GM19468 (cell line): ENCODE results near the gene COA8.

Source experiments
- ATAC-seq: cut with Tn5 transposase; IDR thresholded peaks from one replicate; pipeline ENCODE4 v1.9.1; 2021; ENCODE audit warnings: mild to moderate bottlenecking, moderate library complexity, moderate number of reproducible peaks; ENCODE audit not compliant: unreplicated experiment; ENCODE audit errors: extremely low read depth

Gene COA8

DNA sequence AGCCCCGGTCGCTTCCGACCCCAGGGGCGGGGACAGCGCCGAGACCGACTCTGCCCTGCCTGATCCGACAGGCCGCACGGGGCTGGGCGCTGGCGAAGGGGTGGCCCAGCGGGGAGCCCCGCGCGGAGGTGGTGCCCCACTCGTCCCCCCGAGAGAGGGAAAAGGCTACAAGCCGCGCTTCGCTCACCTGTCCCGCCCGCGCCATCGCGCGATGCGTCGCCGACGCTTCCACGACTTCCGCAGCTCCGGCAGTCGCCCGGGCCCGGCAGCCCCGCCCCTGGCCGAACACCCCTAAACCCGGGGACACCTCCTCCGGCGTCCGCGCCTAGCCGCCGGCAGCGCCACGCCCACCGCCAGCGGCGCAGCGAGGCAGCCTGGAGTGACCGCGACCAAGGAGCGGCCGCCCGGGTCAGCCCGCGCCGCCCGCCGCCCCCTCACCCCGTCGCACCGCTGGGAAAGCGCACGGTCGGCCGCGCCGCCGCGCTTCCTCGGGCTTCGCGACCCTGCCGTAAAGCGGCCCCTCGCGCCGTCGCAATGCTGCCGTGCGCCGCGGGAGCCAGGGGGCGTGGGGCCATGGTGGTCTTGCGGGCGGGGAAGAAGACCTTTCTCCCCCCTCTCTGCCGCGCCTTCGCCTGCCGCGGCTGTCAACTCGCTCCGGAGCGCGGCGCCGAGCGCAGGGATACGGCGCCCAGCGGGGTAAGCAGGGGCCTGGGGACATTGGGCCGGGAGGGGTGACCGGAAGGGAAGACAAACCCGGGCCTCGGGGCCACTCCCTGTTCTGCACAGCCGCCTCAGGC, at the start of gene COA8, which contains the start of gene BAG5:
Gene COA8, plus strand, starts transcription at position 532 of the 797 bp plus-strand sequence. Its CDS starts 42 bp downstream, at position 574.
Gene BAG5, minus strand, starts transcription at position 229 of the 797 bp plus-strand sequence. CDS start 1,493 bp downstream, outside the sequence.
- peak; percentile 41 for ATAC-seq

GRCh38 chr14:103514596-103515421, 48.0 kb upstream of the COA8 start:
- no peak for ATAC-seq

DNA sequence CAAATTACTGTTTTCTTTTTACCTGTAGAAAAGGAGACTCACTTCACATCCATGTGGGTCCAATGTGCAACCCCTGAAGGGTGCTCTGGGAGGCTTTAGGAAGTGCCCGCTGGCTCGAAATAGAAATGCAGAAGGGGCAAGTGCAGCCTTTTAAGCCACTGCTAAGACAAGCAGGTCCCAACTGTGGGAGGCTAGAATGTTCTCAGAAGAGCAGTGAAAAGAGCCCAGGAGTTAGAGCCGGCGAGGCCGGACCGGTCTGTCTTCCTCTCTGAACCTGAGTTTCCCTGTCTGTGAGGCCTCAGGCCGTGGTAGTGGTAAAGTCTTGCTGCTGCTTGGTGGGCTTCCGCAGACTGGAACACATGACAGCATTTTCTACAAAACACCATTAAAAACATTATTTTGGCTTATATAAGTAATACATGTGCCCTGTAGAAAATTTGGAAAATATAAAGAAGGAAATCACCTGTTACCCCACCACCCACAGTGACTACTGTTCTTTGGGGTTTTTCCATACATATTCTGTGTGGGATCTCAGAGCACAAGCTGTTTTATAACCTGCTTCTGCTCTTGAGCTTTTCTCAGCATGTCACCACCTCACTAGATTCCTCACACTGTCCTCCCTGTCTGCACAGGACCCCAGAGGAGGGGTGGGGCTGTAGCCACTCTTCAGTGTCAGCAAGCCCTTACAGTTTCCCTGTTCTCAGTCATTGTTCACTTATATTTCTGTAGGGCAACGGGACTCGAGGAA, 46.2 kb upstream of the COA8 start:
- ATAC-seq = no peak

GRCh38 chr14:103517174-103517566, 45.6 kb upstream of the COA8 start:
- ATAC-seq = no peak

- ATAC-seq = no peak
Observed at GRCh38 chr14:103517721-103518421, 44.9 kb upstream of the COA8 start.

DNA sequence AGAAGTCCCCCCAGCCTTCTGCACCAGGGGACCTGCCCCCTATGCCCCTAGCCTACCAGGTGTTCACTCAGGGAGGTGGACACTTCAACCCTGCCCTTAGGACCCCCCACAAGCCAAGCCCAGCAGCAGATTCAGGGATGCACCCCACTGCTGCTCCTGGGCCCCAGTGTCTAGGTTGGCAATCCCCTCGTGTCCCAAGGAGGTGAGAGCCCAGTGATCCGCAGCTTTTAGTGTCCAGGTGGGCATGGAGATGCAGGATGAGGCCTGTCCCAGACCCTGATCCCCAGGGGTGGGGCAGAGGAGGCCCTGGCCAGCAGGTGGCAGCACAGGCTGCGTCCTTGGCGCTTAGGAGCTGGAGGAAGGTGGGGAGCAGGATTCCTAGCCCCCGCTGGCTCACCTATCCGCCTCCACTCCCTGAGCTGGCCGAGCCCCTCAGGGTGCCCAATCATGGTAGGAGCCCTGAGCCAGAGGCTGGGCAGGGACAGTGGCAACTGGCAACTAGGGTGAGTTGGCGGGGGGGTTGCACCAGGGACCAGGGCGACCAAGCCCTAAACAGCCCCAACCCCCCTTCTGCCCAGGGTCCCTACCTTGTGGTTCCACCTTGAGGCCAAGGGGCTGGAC, 44.2 kb upstream of the COA8 start:
- no peak for ATAC-seq

DNA sequence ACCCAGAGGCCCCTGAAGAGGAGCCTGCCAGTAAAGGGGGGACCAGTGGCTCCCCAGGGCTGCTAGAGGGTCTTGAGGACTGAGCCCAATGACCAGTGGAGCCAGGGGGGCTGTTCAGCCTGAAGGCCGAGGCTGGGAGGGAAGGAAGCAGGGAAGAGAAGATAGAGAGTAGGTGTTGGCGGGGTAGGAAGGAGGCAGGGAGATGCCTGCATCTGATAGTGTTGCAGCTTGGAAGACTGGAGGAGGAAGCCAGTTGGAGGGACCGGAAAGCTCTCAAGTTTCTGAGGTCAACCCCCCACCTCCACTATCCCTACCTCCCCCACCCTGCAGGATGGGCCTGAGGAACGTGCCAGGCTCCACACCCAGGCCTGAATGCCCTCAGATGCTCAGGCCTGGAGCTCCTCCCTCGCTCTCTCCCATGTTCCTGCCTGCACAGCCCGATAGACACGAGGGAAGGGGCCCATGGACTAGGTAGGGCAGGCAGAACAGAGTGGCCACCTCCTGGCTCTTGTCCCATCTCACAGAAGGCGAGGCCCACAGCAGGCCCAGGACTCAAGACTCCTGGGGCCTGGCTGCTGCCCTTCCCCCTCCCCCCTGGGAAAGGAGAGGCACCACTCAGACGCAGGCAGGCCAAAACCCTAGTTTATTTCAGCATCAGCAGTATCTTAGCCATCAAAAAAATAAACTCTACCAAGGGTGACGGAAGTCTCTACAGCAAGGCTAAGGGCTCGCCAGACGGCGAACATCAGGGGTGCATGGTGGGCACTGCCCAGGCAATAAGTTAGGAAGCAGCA, 43.5 kb upstream of the COA8 start:
- no peak for ATAC-seq

- no peak for ATAC-seq
Observed at GRCh38 chr14:103519837-103520212, 42.9 kb upstream of the COA8 start.

- ATAC-seq = no peak
Observed at GRCh38 chr14:103520269-103520656, 42.5 kb upstream of the COA8 start.

GRCh38 chr14:103520657-103521437, 41.9 kb upstream of the COA8 start:
- no peak for ATAC-seq

- ATAC-seq = no peak
Observed at GRCh38 chr14:103521438-103521950, 41.3 kb upstream of the COA8 start.

DNA sequence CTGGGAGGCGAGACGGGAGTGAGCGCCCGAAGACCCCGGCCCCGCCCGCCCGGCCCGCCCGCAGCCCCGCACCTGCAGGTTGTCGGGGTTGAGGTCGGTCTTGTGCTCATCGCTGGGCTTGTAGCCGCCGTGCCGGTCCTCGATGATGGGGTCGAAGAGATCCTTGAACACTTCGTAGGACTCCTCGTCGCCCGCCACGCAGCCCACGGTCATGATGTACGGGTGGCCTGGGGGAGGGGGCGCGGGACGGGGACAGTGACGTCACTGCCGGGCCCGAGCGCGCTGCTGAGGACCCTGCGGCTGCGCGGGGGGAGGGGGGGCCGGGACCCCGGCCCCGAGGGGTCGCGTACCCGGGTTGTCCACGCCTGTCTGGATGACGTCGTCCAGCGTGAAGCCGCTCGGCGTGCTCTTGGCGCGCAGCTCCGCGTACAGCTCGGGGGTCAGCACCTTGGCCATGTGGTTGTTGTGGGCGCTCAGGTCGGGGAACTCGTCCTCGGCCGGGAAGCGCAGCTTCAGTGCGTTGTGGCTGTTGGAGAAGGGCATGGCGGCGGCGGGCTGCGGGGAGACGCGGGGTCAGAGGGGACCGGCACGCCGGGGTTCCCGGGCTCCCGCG, 40.7 kb upstream of the COA8 start:
- no peak for ATAC-seq

DNA sequence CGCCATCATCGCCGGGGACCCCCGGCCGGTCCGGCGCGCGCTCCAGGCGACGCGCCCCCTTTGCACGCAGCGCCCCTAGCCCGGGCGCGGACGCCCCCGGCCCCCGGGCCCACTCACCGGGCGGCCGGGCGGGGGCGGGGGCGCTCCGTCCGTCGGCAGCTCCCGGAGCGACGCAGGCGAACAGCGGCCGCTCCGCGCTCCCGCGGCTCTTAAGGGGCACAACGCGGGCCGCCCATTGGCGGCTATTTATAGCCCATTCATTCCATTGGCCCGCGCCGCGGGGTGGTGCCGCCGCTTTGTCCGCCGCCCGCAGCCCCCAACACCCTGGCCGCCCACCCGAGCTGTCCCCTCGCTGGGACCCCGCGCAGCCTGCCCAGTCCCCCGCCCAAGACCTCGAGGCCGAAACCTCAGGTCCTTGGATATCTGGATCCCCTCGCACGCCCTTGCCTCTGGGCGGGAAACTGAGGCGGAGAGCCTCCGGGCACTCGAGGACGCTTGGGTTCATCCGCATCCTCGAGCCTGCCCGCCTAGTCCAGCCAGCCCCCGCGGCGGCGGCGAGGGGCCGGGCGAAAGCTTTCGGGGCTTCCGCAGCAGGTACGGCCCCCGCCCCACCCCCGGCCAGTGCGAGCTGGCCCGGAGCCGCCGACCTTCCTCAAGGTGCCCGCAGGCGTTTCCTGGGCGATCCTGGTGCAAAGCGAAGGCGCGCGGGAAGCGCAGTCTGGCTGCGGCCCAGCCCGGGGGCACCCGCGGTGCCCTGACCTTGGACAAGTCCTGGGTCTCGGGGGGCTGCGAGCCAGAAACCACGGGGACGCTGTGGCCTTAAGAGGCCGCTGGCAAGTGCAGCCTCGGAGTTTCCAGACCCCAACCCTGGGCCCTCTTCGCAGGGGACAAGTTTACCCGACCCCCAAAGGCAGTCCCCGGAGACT, 39.8 kb upstream of the COA8 start, which contains the start of gene CKB:
Gene CKB, minus strand, starts transcription at position 182 of the 926 bp plus-strand sequence. CDS start 337 bp downstream, outside the sequence.
- no peak for ATAC-seq

GRCh38 chr14:103523575-103523954, 39.2 kb upstream of the COA8 start:
- no peak for ATAC-seq

DNA sequence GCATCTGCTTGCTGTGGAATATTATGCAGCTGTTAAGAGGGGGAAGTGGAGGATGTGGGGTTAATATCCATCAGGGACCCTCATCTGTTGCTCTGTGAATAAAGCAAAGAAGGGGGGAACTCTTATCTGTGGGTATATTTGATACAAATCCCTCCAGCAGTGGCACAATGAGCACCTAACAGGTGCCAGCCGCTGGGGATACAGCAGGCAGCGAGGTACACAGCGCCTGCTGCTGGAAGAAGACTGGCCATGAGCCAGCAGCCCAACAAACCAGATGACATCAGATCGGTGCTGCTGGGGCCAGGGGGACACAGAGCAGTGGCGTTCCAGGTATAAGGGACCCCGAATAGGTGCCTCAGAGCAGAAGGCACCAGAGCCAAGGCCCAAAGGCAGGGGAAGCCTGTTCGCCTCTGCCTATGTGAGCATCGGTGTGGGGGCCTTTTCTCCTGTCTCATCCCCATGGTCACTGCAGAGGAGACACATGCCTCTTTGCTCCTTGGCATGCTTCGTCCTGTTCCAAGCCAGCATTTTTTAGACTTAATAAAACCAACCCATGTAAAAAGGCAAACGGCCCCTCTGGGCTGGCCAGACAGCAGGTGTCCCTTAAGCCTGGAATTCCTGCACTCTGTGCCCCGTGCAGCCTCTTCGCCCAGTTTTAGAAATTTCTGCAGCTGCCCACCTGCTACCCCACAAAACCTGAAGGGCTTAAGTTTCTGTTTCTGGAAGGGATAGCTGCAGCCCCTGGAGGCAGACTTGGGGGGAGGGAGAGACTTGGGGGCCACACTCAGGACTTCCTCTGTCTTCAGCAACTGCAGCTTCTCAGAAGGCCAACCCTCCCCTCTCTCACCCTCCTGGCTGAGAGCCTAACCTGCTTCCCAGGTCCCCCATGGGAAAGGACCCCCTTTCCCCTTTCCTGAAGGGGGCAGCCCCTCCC, 38.5 kb upstream of the COA8 start:
- ATAC-seq = no peak
